Measurements from ENCODE around the gene TMEM178B. TPM values are rescaled to one million over a fixed set of nuclear protein-coding genes. Genes with fewer than 3 reads are reported as not detected.

Gene TMEM178B
- total and polyA plus RNA-seq, 2 of the 4 experiments (the other 2 are of a cell fraction) = under 0.01 to 0.05 TPM

- no TSS peak for BruUV-seq (replicated peaks)
- no peaks in the 10 kb centered on the region for H3K9me1 ChIP-seq (ENCODE audit: insufficient read depth, low read length)
- no CpG with 5 or more reads among the region's 3 CpGs for WGBS, 2 experiments (ENCODE audit: extremely low coverage in 2 of 2, insufficient read length in 1 of 2)
Measured at GRCh38 chr7:141344153-141344935, 270.5 kb downstream of the TMEM178B start.

More at GRCh38 chr7:141344153-141344935, 270.5 kb downstream of the TMEM178B start:
- ChIA-PET POLR2A (ENCODE audit: unreplicated experiment) (no interaction called here), CTCF (no interaction called here)
- Histone ChIP-seq H3K27me3 (ENCODE audit: control insufficient read depth, insufficient read depth, low read length) (no peaks in the 10 kb centered on the region), H4K8ac (ENCODE audit: low read depth in 2 of 2, low read length in 2 of 2) (no peak overlapping the region), H3K36me3 (ENCODE audit: control insufficient read depth, insufficient read depth, low read length) (no peaks in the 10 kb centered on the region), H3K14ac (replicated peaks; ENCODE audit: low read depth, low read length) (no peak overlapping the region), H3K4me1 (ENCODE audit: control insufficient read depth, insufficient read depth, low read length) (no peaks in the 10 kb centered on the region), H2BK5ac (ENCODE audit: low read depth, low read length, poor library complexity, severe bottlenecking) (no peak overlapping the region), H3K23ac (ENCODE audit: low read depth, low read length) (no peak overlapping the region), H3K79me1 (ENCODE audit: low read depth in 1 of 2, low read length in 2 of 2) (no peaks in the 10 kb centered on the region), H3K4ac (ENCODE audit: low read depth, low read length) (no peak overlapping the region), H2BK120ac (ENCODE audit: low read depth, low read length) (no peak overlapping the region), H4K20me1 (ENCODE audit: insufficient read depth, low read length) (no peaks in the 10 kb centered on the region), H2AK9ac (replicated peaks; ENCODE audit: low read depth, low read length, poor library complexity) (no peak overlapping the region), H4K5ac (ENCODE audit: low read depth, low read length) (no peak overlapping the region), H2AK5ac (ENCODE audit: low read depth, low read length) (no peak overlapping the region), H3K18ac (ENCODE audit: low read depth, low read length) (no peak overlapping the region), H3K9ac (ENCODE audit: low read depth, low read length) (no peak overlapping the region), H3K27ac (ENCODE audit: insufficient read depth, low read length) (no peak overlapping the region), H2BK15ac (ENCODE audit: low read depth, low read length) (no peak overlapping the region), H4K91ac (ENCODE audit: insufficient read depth, low read depth, low read length) (no peak overlapping the region), H3K4me3 (ENCODE audit: insufficient read depth, low read depth, low read length) (no peak overlapping the region), H2BK20ac (ENCODE audit: low read depth, low read length) (no peak overlapping the region), H2AFZ (replicated peaks; ENCODE audit: low read length, poor library complexity) (no peak overlapping the region), H3K56ac (ENCODE audit: extremely low read depth, insufficient read depth, low read length) (no peak overlapping the region), H3K9me3 (ENCODE audit: control insufficient read depth, insufficient read depth, low read length) (peaks cover 5% of the 10 kb centered on the region), H3K4me2 (ENCODE audit: low read depth, low read length) (no peak overlapping the region)
- dilution Hi-C loops (cut with HindIII; ENCODE audit: low sequenced_read_pairs, unreplicated experiment) = no loop called here
- no peak for ATAC-seq (ENCODE audit: low read depth)
- TF ChIP-seq MXI1 (IDR thresholded peaks at IDR 0.05; ENCODE audit: borderline replicate concordance, low read depth, low read length) (no peak), CTCF (conservative IDR thresholded peaks at IDR 0.05; ENCODE audit: low read depth, low read length) (no peak), NFE2L2 (IDR thresholded peaks at IDR 0.05; ENCODE audit: low read depth, low read length) (no peak), CHD1 (IDR thresholded peaks at IDR 0.05; ENCODE audit: low read depth, low read length) (no peak), MAFK (IDR thresholded peaks at IDR 0.05; ENCODE audit: low read depth, low read length) (no peak), BHLHE40 (IDR thresholded peaks at IDR 0.05; ENCODE audit: low read depth, low read length) (no peak), RCOR1 (IDR thresholded peaks at IDR 0.05; ENCODE audit: insufficient replicate concordance, low read length) (no peak), POLR2A (IDR thresholded peaks at IDR 0.05; ENCODE audit: low read depth, low read length) (no peak), USF2 (IDR thresholded peaks at IDR 0.05; ENCODE audit: low read depth, low read length) (no peak), SMC3 (IDR thresholded peaks at IDR 0.05; ENCODE audit: low read depth, low read length) (no peak), FOS (IDR thresholded peaks at IDR 0.05; ENCODE audit: low read depth, low read length) (no peak), CEBPB (IDR thresholded peaks at IDR 0.05; ENCODE audit: low read depth, low read length) (no peak), ELK1 (IDR thresholded peaks at IDR 0.05; ENCODE audit: borderline replicate concordance, low read depth, low read length) (no peak), RFX5 (IDR thresholded peaks at IDR 0.05; ENCODE audit: low read depth, low read length) (no peak), MAZ (IDR thresholded peaks at IDR 0.05; ENCODE audit: borderline replicate concordance, low read depth, low read length) (no peak), RAD21 (IDR thresholded peaks at IDR 0.05; ENCODE audit: low read length) (no peak)
- DNase-seq = no peak
- intact Hi-C loops (cut with micrococcal nuclease) = no loop called here
- in situ Hi-C loops (cut with MboI; ENCODE audit: low sequenced_read_pairs) = no loop called here

All from IMR-90 (cell line).